Tibial nerve (tissue), 4 donors: Measurements from ENCODE around the gene CST6.

Experiments used
- CTCF ChIP-seq, 5 experiments: fragments of 200-600 bp in 3 of 5; fragments of 450-650 bp in 2 of 5; sonication (generic) in 3 of 5; IDR thresholded peaks; one replicate each; pipeline ENCODE4 v1.5.1; 2016 to 2019; ENCODE audit warnings: antibody characterized with exemption in 5 of 5, mild to moderate bottlenecking in 3 of 5, moderate library complexity in 2 of 5
- EP300 ChIP-seq, 2 donors: sonication (generic); formaldehyde crosslinking; IDR thresholded peaks; one replicate each; pipeline ENCODE4 v1.6.1; 2017; ENCODE audit warnings: antibody characterized with exemption in 2 of 2, mild to moderate bottlenecking in 1 of 2
- POLR2A ChIP-seq, 2 donors: fragments of 450-650 bp; IDR thresholded peaks; one replicate each; pipeline ENCODE4 v1.6.1; 2017; ENCODE audit warnings: antibody characterized with exemption in 2 of 2, mild to moderate bottlenecking in 2 of 2, moderate library complexity in 2 of 2

GRCh38 chr11:66036334-66036710, 24.5 kb downstream of the CST6 start:
- TF ChIP-seq CTCF (IDR thresholded peaks at IDR 0.05): no peak
- no peak for TF ChIP-seq EP300 (IDR thresholded peaks at IDR 0.05)
- TF ChIP-seq POLR2A (IDR thresholded peaks at IDR 0.05): no peak
